GM12878 (cell line): Measurements from ENCODE around the gene LRRC26. TPM values are rescaled to one million over a fixed set of nuclear protein-coding genes. Genes with fewer than 3 reads are reported as not detected.
A peak's percentile ranks its signal among the peaks of the same experiment; 100 is the strongest.

Experiments used
- ATAC-seq: fragments of 200-7000 bp; cut with Tn5 transposase; 3 replicates; pipeline ENCODE4 v1.9.1; 2020; ENCODE audit warnings: mild to moderate bottlenecking, moderate library complexity
- BruUV-seq: library from RNA; stranded (reverse); fragments of 400-500 nt; replicated peaks from 2 replicates; lab custom pipeline; 2021; lab: Mats Ljungman, UMichigan
- CTCF ChIA-PET: fragments of 300-600 bp; sonication (Branson Sonifier 250); formaldehyde crosslinking; extraction: SDS; loops from one replicate; lab custom pipeline; 2021; ENCODE audit warnings: inconsistent platforms; lab: Yijun Ruan, JAX
- POLR2A ChIA-PET: fragments of 350-600 bp; formaldehyde crosslinking; extraction: SDS; loops from one replicate; lab custom pipeline; 2021; ENCODE audit warnings: inconsistent platforms; lab: Charles Lee
- RAD21 ChIA-PET: fragments of 300-600 bp; sonication (Branson Sonifier 250); formaldehyde crosslinking; loops from one replicate; lab custom pipeline; 2023; ENCODE audit warnings: antibody characterized with exemption; ENCODE audit not compliant: unreplicated experiment; lab: Charles Lee
- SMC1A ChIA-PET: fragments of 300-600 bp; sonication (Branson Sonifier 250); formaldehyde crosslinking; loops from one replicate; lab custom pipeline; 2023; ENCODE audit not compliant: unreplicated experiment, uncharacterized antibody; lab: Charles Lee
- DNase-seq: peaks from one replicate; pipeline ENCODE4 v3.0.0-alpha.2; 2011; ENCODE audit warnings: low read depth, low spot score
- FAIRE-seq: peaks from 3 replicates; lab custom pipeline; 2011; peaks lifted over from hg19 to GRCh38; lab: Jason Lieb, UNC
- H2AFZ ChIP-seq: 2 replicates; pipeline ENCODE4 v1.6.0; 2011; ENCODE audit warnings: low read depth, low read length, control low read depth; ENCODE audit not compliant: control insufficient read depth
- H3K27ac ChIP-seq: 2 replicates; pipeline ENCODE4 v1.5.1; 2011; ENCODE audit warnings: control low read depth; ENCODE audit not compliant: control insufficient read depth, insufficient read depth
- H3K27me3 ChIP-seq, 2 experiments: replicated peaks in 1 of 2; 2 replicates each; pipeline versions ENCODE4 v1.6.0 to v1.6.1; 2011; ENCODE audit warnings: low read length in 1 of 2; ENCODE audit not compliant: control insufficient read depth in 2 of 2, insufficient read depth in 2 of 2
- H3K36me3 ChIP-seq, 2 experiments: 2 replicates each; pipeline ENCODE4 v1.5.1; 2011; ENCODE audit warnings: low read length in 1 of 2; ENCODE audit not compliant: control insufficient read depth in 2 of 2, insufficient read depth in 2 of 2
- H3K4me1 ChIP-seq: 2 replicates; pipeline ENCODE4 v1.6.1; 2011; ENCODE audit warnings: mild to moderate bottlenecking, low read length, moderate library complexity, mixed read lengths; ENCODE audit not compliant: control insufficient read depth, insufficient read depth
- H3K4me2 ChIP-seq: 2 replicates; pipeline ENCODE4 v1.6.0; 2011; ENCODE audit warnings: control low read depth; ENCODE audit not compliant: control insufficient read depth, insufficient read depth
- H3K4me3 ChIP-seq: fragments of 200-600 bp; sonication (generic); 2 replicates; pipeline ENCODE4 v1.5.1; 2016
- H3K79me2 ChIP-seq: 2 replicates; pipeline ENCODE4 v1.6.0; 2011; ENCODE audit warnings: low read length; ENCODE audit not compliant: control insufficient read depth, insufficient read depth
- H3K9ac ChIP-seq: 2 replicates; pipeline ENCODE4 v1.8.0; 2011; ENCODE audit warnings: low read length, control low read depth, mixed read lengths; ENCODE audit not compliant: control insufficient read depth, insufficient read depth
- H3K9me3 ChIP-seq: replicated peaks from 3 replicates; pipeline ENCODE4 v1.5.1; 2011; ENCODE audit warnings: mild to moderate bottlenecking, low read length; ENCODE audit not compliant: control insufficient read depth, insufficient read depth
- H4K20me1 ChIP-seq: 2 replicates; pipeline ENCODE4 v1.6.0; 2011; ENCODE audit not compliant: control insufficient read depth, insufficient read depth
- HCFC1 ChIP-seq: fragments of 150-350 bp; IDR thresholded peaks from 2 replicates; pipeline ENCODE4 v1.6.1; 2014; ENCODE audit warnings: low read length
- LARP7 ChIP-seq: fragments of 450-650 bp; IDR thresholded peaks from 2 replicates; pipeline ENCODE4 v1.6.1; 2017; ENCODE audit warnings: mild to moderate bottlenecking
- REST ChIP-seq: IDR thresholded peaks from 2 replicates; pipeline ENCODE4 v1.6.1; 2012; ENCODE audit warnings: mild to moderate bottlenecking, low read depth, low read length
- SMAD5 ChIP-seq: IDR thresholded peaks from 2 replicates; pipeline ENCODE4 v1.6.1; 2016; ENCODE audit warnings: antibody characterized with exemption, low read depth
- SUZ12 ChIP-seq: fragments of 200-600 bp; sonication (generic); IDR thresholded peaks from one replicate; pipeline ENCODE4 v1.6.1; 2018; ENCODE audit warnings: antibody characterized with exemption, mild to moderate bottlenecking; ENCODE audit not compliant: unreplicated experiment
- WGBS: methylation state at CpG from one replicate; pipeline ENCODE4 v1.1.6; 2016; ENCODE audit warnings: low lambda C conversion rate; ENCODE audit not compliant: insufficient replicate concordance, insufficient coverage; ENCODE audit errors: missing lambda C conversion rate; 5-methylcytosine and 5-hydroxymethylcytosine counted together
- in situ Hi-C: fragments of 300-500 bp; cut with MboI; formaldehyde crosslinking; loops from 9 replicates; pipeline ENCODE4 v1.14.3; 2018; ENCODE audit warnings: mixed read lengths
- intact Hi-C: fragments of 100-400 bp; cut with micrococcal nuclease; formaldehyde crosslinking; loops from one replicate; pipeline ENCODE4 v1.14.2; 2022; ENCODE audit not compliant: unreplicated experiment
- polyA plus RNA-seq, 11 experiments: library from polyadenylated mRNA; depleted of rRNA in 4 of 11; unstranded in 6 of 11; stranded (reverse) in 5 of 11; fragments of >200 nt; fragmentation: Nextera tagmentation in 4 of 11; fragmentation: Illumina TruSeq in 1 of 11; extraction: Ambion mirVana in 4 of 11; extraction: Trizol in 1 of 11; gene quantifications; 1 replicate in 1 of 11; 2 replicates in 10 of 11; pipeline versions ENCODE4 v1.2.1 to v1.2.3, GENCODE V29; 2011 to 2016; ENCODE audit warnings: inconsistent platforms in 2 of 11, missing spikeins in 2 of 11, low read depth in 1 of 11
- total RNA-seq, 4 experiments: library from RNA; depleted of rRNA in 3 of 4; stranded (reverse); fragments of >200 nt in 3 of 4; fragmentation: Illumina TruSeq in 1 of 4; extraction: Trizol in 1 of 4; gene quantifications; 2 replicates each; pipeline versions ENCODE4 v1.2.1 to v1.2.3, GENCODE V29; 2013 to 2021

LRRC26 gene
- total and polyA plus RNA-seq, 10 of the 15 experiments (the other 5 are each of a cell fraction or from before 2014, with no cell fraction given) = 0.29 to 0.91 (median 0.64) TPM; not detected in 5

- 31% methylated on average over 74 of the region's 104 CpGs for WGBS
- no peaks in the 10 kb centered on the region for H3K79me2 ChIP-seq
- no peak within 1 kb of the TSS for H2AFZ ChIP-seq
- H3K27ac ChIP-seq = no peak within 1 kb of the TSS
- H3K36me3 ChIP-seq = no peaks in the 10 kb centered on the region
- H3K9me3 ChIP-seq = no peaks in the 10 kb centered on the region; the same call in 2 of the 3 replicates
- H3K4me1 ChIP-seq = no peaks in the 10 kb centered on the region
- H4K20me1 ChIP-seq = no peaks in the 10 kb centered on the region
- POLR2A ChIA-PET = interaction anchor here (3.1 kb wide), 1 partner anchor 11 kb away, joined by 8 read pairs; no protein-coding TSS in a partner anchor
- H3K4me3 ChIP-seq = no peak within 1 kb of the TSS
- CTCF ChIA-PET = interaction anchor here (0.9 to 1.7 kb wide), 2 partner anchors 9 to 21 kb away, joined by 3 to 4 read pairs; no protein-coding TSS in a partner anchor
- intact Hi-C loops = no loop called here
- no TSS peak for BruUV-seq
- RAD21 ChIA-PET = no interaction called here
- SMC1A ChIA-PET = no interaction called here
- DNase-seq = no peak
- no peak within 1 kb of the TSS for H3K4me2 ChIP-seq
- peaks cover 10 to 14% of the 10 kb centered on the region in 2 experiments for H3K27me3 ChIP-seq
- in situ Hi-C loops = no loop called here
- no peak for ATAC-seq
- no peak for FAIRE-seq
- H3K9ac ChIP-seq = no peak within 1 kb of the TSS
- TF ChIP-seq SUZ12 = peak; percentile 60
- no peak for TF ChIP-seq SMAD5
- TF ChIP-seq LARP7 = no peak
- TF ChIP-seq REST = peak; percentile 85
- no peak for TF ChIP-seq HCFC1
Measured at GRCh38 chr9:137138722-137139467, 31.0 kb downstream of the LRRC26 start, which contains the start of gene GRIN1. Gene GRIN1 (plus strand): TSS chr9:137139154. CDS start chr9:137139487, 333 bp downstream.
